ENCODE data around the gene NPY5R.
A peak's percentile ranks its signal among the peaks of the same experiment; 100 is the strongest.

The NPY5R gene

DNA sequence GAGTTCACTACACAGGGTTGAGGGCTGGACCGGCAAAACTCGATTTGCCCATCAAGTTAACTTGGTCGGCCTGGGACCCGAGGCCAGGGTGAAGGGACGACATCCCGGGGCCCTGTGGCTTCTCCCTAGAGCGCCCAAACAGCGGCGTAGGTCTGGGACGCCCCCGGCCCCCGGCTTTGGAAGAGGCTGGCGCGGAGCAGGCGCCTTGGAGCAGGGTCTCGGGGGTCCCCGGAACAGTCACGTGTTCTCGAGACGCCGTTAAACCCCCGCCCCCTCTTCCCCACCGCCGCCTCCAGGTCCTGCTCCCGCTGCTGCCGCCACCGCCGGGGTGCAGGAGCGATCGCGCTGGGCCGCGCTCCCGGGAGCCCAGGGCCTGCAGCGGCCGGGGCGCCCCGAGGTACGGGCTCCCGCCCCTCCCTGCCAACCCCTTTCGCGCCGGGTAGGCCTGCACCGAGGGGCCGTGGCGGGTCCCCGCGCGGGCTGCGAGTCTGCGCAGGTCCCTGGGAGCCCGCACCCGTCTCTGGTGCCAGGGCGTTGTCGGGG lies at the start of gene NPY5R:
NPY5R (plus strand) TSS at position 289 of the 543 bp plus-strand sequence. CDS start 6,382 bp downstream, outside the sequence.
- DNase-seq: no peak

DNA sequence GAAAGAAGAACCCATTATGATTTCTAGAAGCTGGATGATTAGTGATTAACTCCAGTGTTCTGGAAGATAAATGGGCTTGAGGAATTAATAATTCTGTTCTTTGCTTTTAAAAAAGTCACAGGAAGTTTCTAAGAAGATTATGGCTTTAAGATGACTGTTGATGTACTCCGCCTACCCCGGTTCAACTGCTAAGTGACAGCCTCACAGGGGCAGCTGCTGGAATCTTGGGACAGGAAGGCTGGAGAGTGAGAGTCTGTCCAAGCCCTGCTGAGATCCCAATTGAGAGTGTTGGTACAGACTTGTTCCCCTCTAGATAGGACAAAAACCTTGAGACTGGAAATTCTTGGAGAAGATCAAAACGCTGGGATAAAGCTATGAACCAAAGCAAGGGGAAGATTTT lies 48.6 kb upstream of the NPY5R start:
- no peak for DNase-seq

DNA sequence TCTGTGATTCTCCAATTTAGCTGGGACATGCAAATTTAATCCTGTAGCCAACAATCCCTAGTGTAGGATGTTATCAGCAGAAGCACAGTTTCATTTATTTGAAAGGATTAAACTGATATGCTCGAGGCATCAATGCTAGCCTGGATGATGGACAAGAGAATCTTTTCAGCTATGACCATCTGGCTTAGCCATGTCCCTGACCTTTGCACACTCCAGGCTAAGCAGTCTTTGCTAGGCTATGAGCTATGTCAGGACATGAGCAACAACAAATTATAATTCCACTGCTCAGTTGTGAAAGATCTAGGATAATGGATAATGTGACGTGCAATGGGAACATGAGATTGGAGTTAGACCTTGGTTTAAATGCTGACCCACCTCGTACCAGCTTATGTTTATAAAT lies 43.2 kb upstream of the NPY5R start:
- DNase-seq: no peak

DNA sequence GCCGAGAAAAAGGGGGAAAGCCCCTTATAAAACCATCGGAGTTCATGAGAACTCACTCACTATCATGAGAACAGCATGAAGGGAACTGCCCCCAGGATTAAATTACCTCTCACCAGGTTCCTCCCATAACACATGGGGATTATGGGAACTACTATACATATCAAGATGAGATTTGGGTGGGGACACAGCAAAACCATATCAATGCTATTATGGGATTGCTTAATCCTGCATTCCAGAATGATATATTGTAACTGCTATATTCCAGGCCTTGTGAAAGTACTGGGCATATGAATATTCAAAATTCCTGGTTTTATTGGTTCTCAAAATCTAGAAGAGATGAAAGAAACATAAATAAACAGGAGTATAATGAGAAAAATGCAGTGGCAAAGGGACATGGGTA lies 40.6 kb upstream of the NPY5R start:
- no peak for DNase-seq

DNA sequence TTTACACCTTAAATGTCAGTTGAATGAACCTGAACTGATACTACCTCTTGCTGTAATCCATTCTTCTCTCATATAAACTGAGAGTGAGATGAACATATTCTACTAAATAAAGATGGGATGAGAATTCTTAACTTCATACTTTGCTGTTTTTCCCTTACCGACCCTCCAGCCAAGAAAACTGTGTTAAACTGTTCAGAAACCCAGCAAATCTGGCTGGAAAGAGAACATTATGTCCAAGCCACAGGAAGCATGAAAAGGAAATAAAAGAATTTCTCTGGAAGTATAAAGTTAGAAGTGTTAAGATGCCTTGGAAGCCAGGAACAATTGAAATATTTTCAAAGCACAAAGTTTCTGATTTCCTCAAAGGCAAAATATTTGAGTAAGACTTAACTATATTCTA lies 34.2 kb upstream of the NPY5R start:
- no peak for DNase-seq

DNA sequence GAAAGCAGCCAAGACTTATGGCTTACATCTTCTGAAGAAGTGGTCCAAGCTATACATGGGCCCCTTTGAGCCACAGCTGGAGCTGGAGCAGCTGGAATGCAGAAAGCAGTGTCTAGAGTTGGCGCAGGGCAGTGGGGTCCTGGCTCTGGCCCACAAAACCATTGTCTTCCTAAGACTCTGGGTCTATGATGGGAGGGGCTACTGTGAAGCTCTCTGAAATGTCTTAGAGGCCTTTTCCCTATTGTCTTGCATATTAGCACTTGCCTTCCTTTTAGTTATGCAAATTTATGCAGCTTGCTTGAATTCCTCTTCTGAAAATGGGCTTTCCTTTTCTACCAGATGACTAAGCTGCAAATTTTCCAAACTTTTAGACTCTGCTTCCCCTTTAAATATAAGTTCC lies 26.6 kb upstream of the NPY5R start:
- DNase-seq: no peak

DNA sequence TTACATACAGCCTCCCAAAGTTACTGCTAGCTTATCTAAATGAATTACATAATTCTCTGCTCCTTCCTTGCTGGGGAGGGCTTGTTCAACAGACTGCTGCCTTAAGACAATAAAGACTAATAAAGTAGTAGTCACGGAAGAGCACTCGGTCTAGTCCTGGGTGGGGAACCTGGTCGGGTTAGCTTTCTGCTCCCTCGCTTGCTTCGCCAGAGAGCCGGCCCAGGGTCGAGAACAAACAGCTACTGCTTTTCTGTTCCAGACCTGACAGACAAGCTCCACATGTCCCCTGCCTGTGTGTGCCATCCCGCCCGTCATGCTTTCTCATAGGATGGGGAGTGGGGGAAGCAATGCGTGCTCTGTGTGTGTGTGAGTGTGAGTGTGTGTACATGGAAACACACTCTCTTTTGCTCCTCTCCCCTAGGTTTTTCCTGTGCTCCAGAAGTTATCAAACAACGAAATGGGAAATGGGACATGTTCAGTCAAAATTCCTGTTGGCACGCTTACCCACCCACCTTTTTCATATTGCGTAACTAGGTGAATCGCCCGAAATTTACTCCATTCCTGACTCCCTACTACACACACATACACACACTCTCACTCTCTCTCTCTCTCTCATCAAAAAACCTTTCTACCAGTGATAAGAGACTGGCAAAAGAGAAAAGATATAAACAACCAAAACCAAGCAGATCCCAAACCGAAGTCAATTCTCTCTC lies 12.6 kb upstream of the NPY5R start:
- no peak for DNase-seq

DNA sequence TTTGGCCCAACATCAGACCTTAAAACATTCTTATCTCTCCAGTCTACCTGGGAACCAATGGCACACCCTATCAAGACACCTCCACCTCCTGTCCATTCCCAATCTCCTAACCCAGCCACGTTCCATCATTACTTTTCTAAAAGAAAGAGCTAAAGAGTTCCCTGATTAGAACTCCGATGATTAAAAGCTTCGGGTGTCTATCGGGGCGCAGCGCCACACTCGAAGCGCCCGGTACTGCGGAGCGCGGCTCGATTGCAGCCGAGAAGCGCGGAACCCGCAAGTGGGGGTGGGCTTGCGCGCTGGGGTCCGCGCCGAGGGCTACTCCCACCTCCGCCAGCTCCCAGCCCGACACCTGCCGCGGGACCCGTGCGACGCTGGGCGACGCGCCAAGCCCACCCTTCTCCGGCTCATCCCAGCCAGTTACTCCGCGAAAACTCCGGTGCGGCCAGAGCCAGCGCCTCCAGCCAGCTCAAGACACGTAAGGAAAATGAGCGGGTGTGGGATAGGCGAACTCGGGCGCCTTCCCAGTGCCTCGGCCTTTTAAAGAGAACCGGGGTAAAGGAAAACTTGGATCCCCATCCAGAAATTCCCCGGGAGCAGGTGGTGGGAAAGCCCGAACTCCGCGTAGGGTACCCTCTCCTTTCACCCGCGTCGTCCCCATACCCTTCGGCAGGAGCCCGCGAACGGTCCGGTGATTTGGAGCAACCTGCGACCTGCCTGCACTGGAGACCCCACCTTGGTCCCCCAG lies 11.9 kb upstream of the NPY5R start:
- no peak for DNase-seq

DNA sequence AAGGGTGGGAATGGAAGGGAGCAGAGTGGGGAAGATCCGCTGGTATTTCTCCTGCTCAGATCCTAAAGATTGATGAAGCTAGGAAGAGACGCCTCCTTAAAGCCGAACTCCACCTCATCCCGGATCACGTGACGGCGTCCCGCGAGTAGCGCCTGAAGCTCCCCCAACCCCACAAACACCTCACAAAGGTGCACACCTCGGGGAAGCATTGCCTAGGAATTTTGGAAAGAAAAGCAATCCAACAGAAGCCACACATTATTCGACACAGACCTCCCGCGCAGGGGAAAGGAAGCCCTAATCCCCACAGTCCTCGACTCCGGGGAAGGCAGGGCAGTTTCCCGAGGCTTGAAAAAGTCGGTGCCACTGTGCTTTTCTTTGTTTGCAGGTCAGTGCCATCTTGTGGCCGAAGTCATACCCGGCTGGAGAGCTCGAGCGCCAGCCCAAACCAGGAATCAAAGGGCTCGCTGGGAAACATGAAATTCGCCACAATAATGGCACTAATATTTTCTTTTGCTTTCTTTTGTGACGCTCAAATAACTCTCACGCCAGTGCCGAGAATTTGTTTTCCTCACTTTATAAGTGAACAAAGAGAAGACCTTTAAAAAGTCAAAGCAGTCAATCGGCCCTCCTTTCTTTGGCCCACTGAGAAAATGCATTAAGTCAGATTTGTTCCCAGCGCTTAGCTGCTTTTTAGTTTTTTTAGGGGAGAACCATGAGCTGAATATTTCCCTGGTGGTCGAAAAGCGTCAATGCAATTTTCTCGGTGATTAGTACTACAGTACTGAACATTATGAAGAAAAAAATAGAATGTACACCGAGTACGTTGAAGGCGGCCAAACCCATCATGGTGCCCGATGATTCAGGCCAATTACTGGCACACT lies 10.9 kb upstream of the NPY5R start, which contains the start of gene NPY1R:
NPY1R (minus strand) TSS at position 71 of the 881 bp plus-strand sequence. CDS start 6,042 bp downstream, outside the sequence.
- peak; percentile 11 for DNase-seq

DNA sequence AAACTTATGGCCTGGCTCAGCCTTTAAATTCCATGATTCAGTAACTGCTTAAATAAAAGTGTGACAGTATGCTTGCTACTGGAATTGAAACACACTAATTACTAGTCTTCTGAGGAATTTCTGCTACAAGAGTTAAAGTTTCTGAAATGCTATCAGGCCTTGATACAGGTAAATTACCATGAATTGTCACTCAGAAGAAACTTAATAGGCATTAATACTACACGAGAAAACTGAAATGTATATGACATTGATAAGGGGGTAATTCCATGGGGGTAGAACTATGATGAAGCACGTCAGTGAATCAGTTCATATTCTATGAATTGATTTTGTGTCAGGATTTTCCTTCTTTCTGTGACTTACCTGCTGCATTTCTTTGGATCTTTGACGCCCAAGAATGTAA lies 8.3 kb upstream of the NPY5R start:
- no peak for DNase-seq

DNA sequence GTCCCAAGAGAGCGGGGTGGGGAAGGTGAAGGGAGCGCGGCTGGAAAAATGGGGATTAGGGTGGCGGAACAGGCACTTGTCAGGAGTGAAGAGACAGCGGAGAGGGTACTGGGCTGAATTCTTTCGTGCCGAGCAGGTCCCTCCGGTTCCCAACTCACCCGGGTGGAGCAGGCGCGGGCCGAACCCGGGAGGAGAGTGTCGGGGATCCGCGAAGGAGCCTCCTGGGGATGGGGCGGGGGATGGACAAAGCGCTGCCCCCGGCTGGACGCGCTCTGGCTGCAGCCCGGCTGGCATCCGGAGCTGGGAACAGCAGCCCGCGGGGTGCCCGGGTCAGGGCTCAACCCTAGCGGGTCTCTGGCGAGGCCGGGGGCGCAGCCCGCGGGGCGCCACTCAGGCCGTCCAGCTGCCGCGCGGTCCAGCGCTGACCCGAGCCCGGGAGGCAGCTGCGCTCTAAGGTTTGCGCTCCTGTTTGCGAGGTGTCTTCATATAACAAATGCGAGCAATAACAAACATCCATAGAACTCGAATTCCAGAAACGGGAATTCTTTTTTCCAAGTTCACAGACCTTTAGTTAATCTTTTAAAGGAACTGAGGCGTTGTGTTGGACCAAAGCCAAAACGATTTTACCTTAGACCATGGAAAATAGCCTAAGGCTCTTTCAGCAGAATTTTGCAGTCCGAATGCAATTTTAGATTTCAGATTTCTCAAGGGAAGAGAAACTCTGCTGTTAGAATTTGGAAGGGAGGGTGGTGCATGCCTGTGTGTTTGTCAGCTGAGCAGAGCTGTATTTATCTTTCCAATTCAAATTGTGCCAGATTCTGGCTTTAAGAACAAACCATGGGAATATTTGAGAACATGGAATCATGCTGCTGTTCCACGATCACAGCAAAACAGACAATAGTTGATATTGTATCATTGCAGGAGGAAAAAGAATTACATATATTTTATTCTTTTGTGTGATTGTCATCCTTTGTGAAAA lies 744 bp downstream of the NPY5R start:
- no peak for DNase-seq

DNA sequence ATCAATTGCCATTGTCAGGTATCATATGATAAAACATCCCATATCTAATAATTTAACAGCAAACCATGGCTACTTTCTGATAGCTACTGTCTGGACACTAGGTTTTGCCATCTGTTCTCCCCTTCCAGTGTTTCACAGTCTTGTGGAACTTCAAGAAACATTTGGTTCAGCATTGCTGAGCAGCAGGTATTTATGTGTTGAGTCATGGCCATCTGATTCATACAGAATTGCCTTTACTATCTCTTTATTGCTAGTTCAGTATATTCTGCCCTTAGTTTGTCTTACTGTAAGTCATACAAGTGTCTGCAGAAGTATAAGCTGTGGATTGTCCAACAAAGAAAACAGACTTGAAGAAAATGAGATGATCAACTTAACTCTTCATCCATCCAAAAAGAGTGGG lies 7.0 kb downstream of the NPY5R start:
- DNase-seq: no peak

DNA sequence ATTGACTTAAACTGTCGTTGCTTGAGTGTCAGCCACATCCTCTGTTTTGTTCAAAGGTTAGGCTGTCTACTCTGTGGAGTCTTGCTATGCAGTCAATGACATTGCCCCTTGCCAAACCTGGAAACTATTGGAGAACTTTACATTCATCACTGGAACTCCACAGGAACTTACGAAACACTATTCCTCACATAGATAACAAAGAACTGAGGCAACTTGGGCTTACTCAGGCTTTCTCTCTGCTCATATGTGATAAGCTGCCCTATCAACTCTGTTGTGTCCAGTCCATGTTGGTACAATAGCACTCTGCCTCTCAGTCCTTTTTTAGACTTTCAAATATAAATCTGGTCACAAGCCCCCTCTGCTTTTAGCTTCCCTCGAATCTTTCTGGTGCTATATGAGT lies 9.4 kb downstream of the NPY5R start:
- no peak for DNase-seq

DNA sequence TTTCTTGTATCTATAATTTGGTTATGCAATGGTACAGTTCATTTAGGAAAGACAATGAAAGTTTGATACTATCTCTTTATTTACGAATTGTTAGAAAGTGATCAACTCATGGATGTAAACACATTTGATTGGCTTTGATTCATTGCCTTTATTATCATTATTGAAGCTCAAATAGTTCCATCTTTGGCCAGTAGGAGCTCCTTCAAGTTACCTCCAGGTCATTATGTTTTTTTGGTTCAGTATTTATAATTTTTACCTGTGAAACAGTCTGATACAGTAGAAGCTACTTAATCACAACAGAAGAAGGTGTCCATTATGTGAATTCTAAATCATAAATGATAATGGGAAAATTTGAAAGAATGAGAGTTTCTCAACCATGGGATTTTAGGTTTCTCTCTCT lies 12.4 kb downstream of the NPY5R start:
- DNase-seq: no peak

DNA sequence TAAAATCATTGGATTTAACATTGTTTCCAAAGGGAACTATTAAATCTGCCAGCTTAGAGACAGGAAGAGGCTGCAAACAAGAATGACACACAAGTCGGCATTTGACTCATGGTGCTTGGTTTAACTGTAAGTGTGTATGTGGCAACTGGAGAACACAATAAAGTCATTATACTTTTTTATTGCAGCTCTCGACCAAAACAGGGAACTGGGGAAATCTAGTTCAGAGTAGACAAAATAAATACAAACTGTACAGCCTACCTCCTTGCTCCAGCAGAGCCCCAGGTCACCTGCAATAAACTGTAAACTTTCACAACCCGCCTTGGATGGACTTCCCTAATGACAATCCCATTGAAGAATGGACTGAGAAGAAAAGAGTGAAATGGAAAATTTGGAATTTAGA lies 24.0 kb downstream of the NPY5R start:
- no peak for DNase-seq

DNA sequence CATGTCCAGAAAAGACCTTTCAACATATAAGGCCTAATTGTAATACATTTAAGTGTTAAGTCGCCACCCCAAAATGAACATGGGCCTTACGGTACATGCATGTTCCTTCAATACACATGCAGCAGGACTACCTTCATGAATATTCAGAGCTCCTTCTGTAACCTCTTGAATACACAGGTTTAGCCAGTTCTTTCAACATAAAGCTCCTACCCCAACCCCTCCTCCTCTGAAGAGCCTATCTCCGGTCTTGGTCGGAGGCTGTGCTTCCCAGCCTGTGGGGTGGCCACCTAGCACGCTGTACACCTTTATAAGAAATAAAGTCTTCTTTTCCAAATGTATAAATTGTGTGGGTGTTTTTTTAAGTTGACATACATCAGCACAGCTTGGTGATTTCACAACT lies 28.3 kb downstream of the NPY5R start:
- no peak for DNase-seq

DNA sequence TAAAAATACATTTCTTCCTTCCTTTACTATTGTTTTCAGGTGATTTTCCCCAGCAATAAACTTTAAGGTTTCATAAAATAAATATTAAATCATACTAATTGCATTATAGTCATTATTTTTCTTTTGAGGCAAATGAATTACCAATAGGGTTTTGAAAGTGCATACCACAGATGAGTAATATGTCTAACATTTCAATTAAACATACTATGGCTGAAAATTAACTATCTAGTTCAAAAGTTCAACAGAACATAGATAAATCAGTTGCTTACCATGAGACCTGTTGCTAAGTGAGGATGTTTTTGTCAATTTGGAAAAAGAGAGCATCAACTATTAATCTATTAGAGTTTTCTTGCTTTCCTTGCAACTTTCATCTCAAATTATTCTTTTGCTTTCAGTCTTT lies 35.0 kb downstream of the NPY5R start:
- no peak for DNase-seq

DNA sequence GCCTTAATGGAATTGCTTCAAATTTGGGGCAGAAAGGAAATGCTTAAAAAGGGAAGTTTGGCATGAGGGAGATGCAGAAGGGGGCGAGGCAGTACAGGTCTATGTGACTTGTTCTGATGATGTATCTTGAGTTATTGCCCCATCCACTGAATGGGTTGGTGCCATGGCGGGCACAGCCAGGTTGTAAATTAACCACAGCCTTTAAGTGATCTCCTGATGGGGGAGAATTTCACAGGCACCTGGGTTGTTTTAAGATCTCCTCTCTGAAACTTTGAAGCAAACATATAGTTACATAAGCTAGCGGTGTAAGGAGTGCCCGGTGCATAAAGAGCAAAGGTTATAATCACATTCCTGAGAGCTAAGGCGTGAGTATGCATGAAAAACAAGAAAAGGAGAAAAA lies 37.0 kb downstream of the NPY5R start:
- no peak for DNase-seq

DNA sequence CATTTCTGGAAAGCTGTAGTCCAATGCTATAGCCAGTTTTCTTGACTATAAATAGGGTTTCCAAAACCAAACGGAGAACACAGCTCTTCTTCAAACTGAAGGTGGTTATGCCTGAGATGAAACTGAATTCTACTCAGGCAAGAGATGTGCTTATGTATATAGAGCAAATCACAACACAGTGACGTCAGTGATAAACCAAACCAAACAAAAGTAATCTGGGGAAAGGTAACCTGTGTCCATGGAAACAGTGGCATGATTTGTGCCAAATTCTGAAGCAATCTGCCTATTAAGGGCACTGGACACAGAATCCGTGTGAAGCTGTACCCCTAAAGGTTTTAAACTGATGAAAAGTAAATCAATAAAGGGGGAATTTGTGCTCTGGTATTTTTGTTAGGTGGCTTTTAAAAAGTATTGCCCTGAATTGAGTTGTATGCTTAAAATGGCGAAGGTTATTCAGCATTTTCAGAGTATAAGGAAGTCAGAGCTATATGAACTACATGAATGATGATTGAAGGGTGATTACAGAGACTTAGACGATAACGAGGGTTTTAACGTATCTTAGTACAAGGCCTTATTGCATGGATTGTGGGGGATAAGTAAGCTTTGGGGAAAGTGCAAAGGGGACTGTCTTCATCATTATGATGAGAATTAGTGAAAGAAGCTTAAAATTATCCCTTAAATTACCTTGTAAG lies 38.6 kb downstream of the NPY5R start:
- no peak for DNase-seq

DNA sequence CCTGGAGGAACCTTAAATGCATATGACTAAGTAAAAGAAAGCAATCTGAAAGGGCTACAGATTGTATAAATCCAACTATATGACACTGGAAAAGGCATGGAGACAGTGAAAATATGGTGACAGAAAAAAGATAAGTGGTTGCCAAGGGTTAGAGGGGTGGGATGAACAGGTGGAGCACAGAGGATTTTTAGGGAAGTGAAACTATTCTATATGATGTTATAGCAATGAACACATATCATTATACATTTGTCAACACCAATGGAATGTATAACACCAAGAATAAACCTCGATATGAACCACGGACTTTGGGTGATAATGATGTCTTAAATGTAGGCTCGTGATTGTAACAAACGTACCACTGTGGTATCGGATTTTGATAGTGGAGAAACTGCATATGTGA lies 40.7 kb downstream of the NPY5R start:
- DNase-seq: no peak

DNA sequence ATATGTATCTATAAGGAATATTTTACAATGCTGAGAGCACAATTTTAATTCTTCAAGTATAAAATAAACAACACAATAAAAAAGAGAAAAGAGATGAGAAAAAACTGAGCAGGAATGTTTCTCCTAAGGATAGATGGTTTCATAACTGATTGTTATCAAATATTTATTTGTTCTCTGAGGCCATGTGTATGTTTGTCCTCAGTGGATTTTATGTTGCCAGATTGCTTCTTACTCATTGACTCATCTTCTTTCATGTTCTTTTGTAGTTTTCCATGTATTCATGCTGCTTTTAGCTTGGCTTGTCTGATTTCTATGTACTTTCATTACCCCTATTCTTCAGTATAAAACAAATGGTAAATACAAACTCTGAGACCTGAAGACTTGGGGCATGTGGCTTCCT lies 41.2 kb downstream of the NPY5R start:
- DNase-seq: no peak

All from NCI-H2171 (cell line).